WTC11 (cell line): Measurements from ENCODE around the gene DCP1B. TPM values are rescaled to one million over a fixed set of nuclear protein-coding genes. Genes with fewer than 3 reads are reported as not detected.

Experiments used
- ATAC-seq: fragments of 200-7000 bp; cut with Tn5 transposase; 2 replicates; pipeline ENCODE4 v1.10.0; 2021; ENCODE audit warnings: mild to moderate bottlenecking, moderate library complexity
- CTCF ChIA-PET: fragments of 300-600 bp; sonication (Branson Sonifier 250); formaldehyde crosslinking; loops from one replicate; lab custom pipeline; 2021; ENCODE audit warnings: antibody characterized with exemption; lab: Charles Lee
- POLR2A ChIA-PET: fragments of 350-600 bp; sonication (Branson Sonifier 250); formaldehyde crosslinking; loops from one replicate; lab custom pipeline; 2021; ENCODE audit warnings: antibody characterized with exemption; lab: Charles Lee
- DNase-seq: peaks from one replicate; pipeline ENCODE4 v3.0.0; 2021; ENCODE audit warnings: low spot score
- H3K27ac Mint-ChIP-seq: 2 replicates; pipeline ENCODE4 v1.8.0; 2021; ENCODE audit warnings: mixed read lengths
- H3K27me3 Mint-ChIP-seq: 2 replicates; pipeline ENCODE4 v1.8.0; 2021; ENCODE audit warnings: low read depth, mild to moderate bottlenecking, moderate library complexity, mixed read lengths
- H3K36me3 Mint-ChIP-seq: 2 replicates; pipeline ENCODE4 v1.8.0; 2021; ENCODE audit warnings: mixed read lengths
- H3K4me1 Mint-ChIP-seq: 2 replicates; pipeline ENCODE4 v1.8.0; 2022; ENCODE audit warnings: mixed read lengths
- H3K4me3 Mint-ChIP-seq: 2 replicates; pipeline ENCODE4 v1.8.0; 2021; ENCODE audit warnings: mild to moderate bottlenecking, moderate library complexity, mixed read lengths
- H3K9me3 Mint-ChIP-seq: 2 replicates; pipeline ENCODE4 v1.8.0; 2021; ENCODE audit warnings: mixed read lengths
- ATF6 ChIP-seq: sonication (generic); formaldehyde crosslinking; IDR thresholded peaks from 2 replicates; pipeline ENCODE4 v1.8.1; 2023; ENCODE audit warnings: mild to moderate bottlenecking, missing genetic modification reagents
- CREB1 ChIP-seq: sonication (generic); formaldehyde crosslinking; IDR thresholded peaks from 2 replicates; pipeline ENCODE4 v1.8.0; 2023; ENCODE audit warnings: mild to moderate bottlenecking, missing genetic modification reagents
- CTCF ChIP-seq: fragments of 200-600 bp; IDR thresholded peaks from 2 replicates; pipeline ENCODE4 v1.8.0; 2022; ENCODE audit warnings: antibody characterized with exemption
- GABPB1 ChIP-seq: sonication (generic); formaldehyde crosslinking; IDR thresholded peaks from 2 replicates; pipeline ENCODE4 v1.8.1; 2023; ENCODE audit warnings: mild to moderate bottlenecking, missing genetic modification reagents
- MLX ChIP-seq: sonication (generic); formaldehyde crosslinking; IDR thresholded peaks from 2 replicates; pipeline ENCODE4 v1.8.1; 2023; ENCODE audit warnings: mild to moderate bottlenecking, missing genetic modification reagents, moderate library complexity
- MXD4 ChIP-seq: fragments of 250-450 bp; sonication (Bioruptor Pico); IDR thresholded peaks from 2 replicates; pipeline ENCODE4 v1.8.0; 2021; ENCODE audit warnings: mild to moderate bottlenecking, moderate library complexity, borderline replicate concordance
- NR2C2 ChIP-seq: sonication (generic); formaldehyde crosslinking; IDR thresholded peaks from 2 replicates; pipeline ENCODE4 v1.8.0; 2022; ENCODE audit warnings: mild to moderate bottlenecking, missing genetic modification reagents
- PRRX2 ChIP-seq: fragments of 250-450 bp; sonication (Bioruptor Pico); IDR thresholded peaks from 2 replicates; pipeline ENCODE4 v1.8.0; 2021; ENCODE audit warnings: mild to moderate bottlenecking
- RELA ChIP-seq: sonication (generic); formaldehyde crosslinking; IDR thresholded peaks from 2 replicates; pipeline ENCODE4 v1.8.1; 2022; ENCODE audit warnings: missing genetic modification reagents, mild to moderate bottlenecking, borderline replicate concordance
- TCF7 ChIP-seq: sonication (generic); formaldehyde crosslinking; IDR thresholded peaks from 2 replicates; pipeline ENCODE4 v1.8.0; 2022; ENCODE audit warnings: mild to moderate bottlenecking, low read depth, missing genetic modification reagents, moderate library complexity
- ZNF219 ChIP-seq: sonication (generic); formaldehyde crosslinking; IDR thresholded peaks from 2 replicates; pipeline ENCODE4 v1.8.0; 2023; ENCODE audit warnings: missing genetic modification reagents, mild to moderate bottlenecking, borderline replicate concordance
- ZNF232 ChIP-seq: sonication (generic); formaldehyde crosslinking; IDR thresholded peaks from 2 replicates; pipeline ENCODE4 v1.8.0; 2022; ENCODE audit warnings: mild to moderate bottlenecking, missing genetic modification reagents
- ZNF416 ChIP-seq: fragments of 250-450 bp; sonication (Bioruptor Pico); IDR thresholded peaks from 2 replicates; pipeline ENCODE4 v1.9.0; 2021; ENCODE audit warnings: mild to moderate bottlenecking, inconsistent platforms
- total RNA-seq: library from RNA; stranded (reverse); gene quantifications from 3 replicates; pipeline ENCODE4 v1.2.3, GENCODE V29; 2021
- TF ChIP-seq, protein P1 (sequence below): sonication (generic); formaldehyde crosslinking; IDR thresholded peaks from 2 replicates; pipeline ENCODE4 v1.8.1; 2023; ENCODE audit warnings: mild to moderate bottlenecking, missing genetic modification reagents, moderate library complexity
- TF ChIP-seq, protein P2 (sequence below): sonication (generic); formaldehyde crosslinking; IDR thresholded peaks from 2 replicates; pipeline ENCODE4 v1.8.1; 2022; ENCODE audit warnings: missing genetic modification reagents, borderline replicate concordance
- TF ChIP-seq, protein P3 (sequence below): sonication (generic); formaldehyde crosslinking; IDR thresholded peaks from 2 replicates; pipeline ENCODE4 v1.8.0; 2022; ENCODE audit warnings: missing genetic modification reagents
- TF ChIP-seq, protein P4 (sequence below): sonication (generic); formaldehyde crosslinking; IDR thresholded peaks from 2 replicates; pipeline ENCODE4 v1.8.1; 2022; ENCODE audit warnings: low read depth, missing genetic modification reagents, borderline replicate concordance

DCP1B gene
- total RNA-seq, 1 experiment from 2014 or later: 25.1 TPM

DNA sequence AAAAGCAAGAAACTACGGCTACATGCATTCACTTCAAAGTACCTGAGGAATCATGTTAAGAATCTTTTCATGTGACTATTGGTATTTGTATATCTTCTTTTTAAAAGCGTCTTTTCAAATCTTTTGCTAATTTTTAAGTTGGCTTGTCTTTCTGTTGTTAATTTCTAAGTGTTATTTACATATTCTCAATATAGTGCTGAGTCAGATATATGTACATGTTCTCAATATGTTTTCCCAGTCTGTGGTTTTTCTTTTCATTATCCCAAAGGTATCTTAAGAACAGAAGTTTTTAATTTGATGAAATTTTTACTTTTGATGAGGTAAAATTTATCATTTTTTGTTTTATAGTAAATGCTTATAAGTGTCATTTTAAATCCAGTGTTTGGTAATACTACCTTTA, 24.0 kb downstream of the DCP1B start (continued):
- no peak for TF ChIP-seq ATF6 (CRISPR knock-in tag)
- TF ChIP-seq, protein P1, sequence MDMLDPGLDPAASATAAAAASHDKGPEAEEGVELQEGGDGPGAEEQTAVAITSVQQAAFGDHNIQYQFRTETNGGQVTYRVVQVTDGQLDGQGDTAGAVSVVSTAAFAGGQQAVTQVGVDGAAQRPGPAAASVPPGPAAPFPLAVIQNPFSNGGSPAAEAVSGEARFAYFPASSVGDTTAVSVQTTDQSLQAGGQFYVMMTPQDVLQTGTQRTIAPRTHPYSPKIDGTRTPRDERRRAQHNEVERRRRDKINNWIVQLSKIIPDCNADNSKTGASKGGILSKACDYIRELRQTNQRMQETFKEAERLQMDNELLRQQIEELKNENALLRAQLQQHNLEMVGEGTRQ (CRISPR knock-in tag): no peak

- no peak overlapping the region for H3K4me3 Mint-ChIP-seq
- H3K27ac Mint-ChIP-seq: no peak overlapping the region
- CTCF ChIA-PET: no interaction called here
- TF ChIP-seq MLX (CRISPR knock-in tag): no peak
- TF ChIP-seq CREB1 (CRISPR knock-in tag): no peak
- no peak for TF ChIP-seq CTCF
- no peak for TF ChIP-seq GABPB1 (CRISPR knock-in tag)
- TF ChIP-seq ATF6 (CRISPR knock-in tag): no peak
- TF ChIP-seq ZNF232 (CRISPR knock-in tag): no peak
- TF ChIP-seq, protein P2, sequence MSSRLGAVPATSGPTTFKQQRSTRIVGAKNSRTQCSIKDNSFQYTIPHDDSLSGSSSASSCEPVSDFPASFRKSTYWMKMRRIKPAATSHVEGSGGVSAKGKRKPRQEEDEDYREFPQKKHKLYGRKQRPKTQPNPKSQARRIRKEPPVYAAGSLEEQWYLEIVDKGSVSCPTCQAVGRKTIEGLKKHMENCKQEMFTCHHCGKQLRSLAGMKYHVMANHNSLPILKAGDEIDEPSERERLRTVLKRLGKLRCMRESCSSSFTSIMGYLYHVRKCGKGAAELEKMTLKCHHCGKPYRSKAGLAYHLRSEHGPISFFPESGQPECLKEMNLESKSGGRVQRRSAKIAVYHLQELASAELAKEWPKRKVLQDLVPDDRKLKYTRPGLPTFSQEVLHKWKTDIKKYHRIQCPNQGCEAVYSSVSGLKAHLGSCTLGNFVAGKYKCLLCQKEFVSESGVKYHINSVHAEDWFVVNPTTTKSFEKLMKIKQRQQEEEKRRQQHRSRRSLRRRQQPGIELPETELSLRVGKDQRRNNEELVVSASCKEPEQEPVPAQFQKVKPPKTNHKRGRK (CRISPR knock-in tag): no peak
- no peak for TF ChIP-seq PRRX2 (CRISPR knock-in tag)
- TF ChIP-seq NR2C2 (CRISPR knock-in tag): no peak
- TF ChIP-seq ZNF416 (CRISPR knock-in tag): no peak
- TF ChIP-seq, protein P3, sequence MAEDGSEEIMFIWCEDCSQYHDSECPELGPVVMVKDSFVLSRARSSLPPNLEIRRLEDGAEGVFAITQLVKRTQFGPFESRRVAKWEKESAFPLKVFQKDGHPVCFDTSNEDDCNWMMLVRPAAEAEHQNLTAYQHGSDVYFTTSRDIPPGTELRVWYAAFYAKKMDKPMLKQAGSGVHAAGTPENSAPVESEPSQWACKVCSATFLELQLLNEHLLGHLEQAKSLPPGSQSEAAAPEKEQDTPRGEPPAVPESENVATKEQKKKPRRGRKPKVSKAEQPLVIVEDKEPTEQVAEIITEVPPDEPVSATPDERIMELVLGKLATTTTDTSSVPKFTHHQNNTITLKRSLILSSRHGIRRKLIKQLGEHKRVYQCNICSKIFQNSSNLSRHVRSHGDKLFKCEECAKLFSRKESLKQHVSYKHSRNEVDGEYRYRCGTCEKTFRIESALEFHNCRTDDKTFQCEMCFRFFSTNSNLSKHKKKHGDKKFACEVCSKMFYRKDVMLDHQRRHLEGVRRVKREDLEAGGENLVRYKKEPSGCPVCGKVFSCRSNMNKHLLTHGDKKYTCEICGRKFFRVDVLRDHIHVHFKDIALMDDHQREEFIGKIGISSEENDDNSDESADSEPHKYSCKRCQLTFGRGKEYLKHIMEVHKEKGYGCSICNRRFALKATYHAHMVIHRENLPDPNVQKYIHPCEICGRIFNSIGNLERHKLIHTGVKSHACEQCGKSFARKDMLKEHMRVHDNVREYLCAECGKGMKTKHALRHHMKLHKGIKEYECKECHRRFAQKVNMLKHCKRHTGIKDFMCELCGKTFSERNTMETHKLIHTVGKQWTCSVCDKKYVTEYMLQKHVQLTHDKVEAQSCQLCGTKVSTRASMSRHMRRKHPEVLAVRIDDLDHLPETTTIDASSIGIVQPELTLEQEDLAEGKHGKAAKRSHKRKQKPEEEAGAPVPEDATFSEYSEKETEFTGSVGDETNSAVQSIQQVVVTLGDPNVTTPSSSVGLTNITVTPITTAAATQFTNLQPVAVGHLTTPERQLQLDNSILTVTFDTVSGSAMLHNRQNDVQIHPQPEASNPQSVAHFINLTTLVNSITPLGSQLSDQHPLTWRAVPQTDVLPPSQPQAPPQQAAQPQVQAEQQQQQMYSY (CRISPR knock-in tag): no peak
- no peak for TF ChIP-seq MXD4 (CRISPR knock-in tag)
- TF ChIP-seq ZNF219 (CRISPR knock-in tag): no peak
- no peak for TF ChIP-seq RELA (CRISPR knock-in tag)
- TF ChIP-seq, protein P4, sequence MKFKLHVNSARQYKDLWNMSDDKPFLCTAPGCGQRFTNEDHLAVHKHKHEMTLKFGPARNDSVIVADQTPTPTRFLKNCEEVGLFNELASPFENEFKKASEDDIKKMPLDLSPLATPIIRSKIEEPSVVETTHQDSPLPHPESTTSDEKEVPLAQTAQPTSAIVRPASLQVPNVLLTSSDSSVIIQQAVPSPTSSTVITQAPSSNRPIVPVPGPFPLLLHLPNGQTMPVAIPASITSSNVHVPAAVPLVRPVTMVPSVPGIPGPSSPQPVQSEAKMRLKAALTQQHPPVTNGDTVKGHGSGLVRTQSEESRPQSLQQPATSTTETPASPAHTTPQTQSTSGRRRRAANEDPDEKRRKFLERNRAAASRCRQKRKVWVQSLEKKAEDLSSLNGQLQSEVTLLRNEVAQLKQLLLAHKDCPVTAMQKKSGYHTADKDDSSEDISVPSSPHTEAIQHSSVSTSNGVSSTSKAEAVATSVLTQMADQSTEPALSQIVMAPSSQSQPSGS (CRISPR knock-in tag): no peak
- TF ChIP-seq TCF7 (CRISPR knock-in tag): no peak
- no peaks in the 10 kb centered on the region for H3K9me3 Mint-ChIP-seq
- H3K4me1 Mint-ChIP-seq: peaks cover 8% of the 10 kb centered on the region
- no peak for DNase-seq
- no peak for ATAC-seq
- POLR2A ChIA-PET: no interaction called here
- no peaks in the 10 kb centered on the region for H3K27me3 Mint-ChIP-seq
- peaks cover 4% of the 10 kb centered on the region; the same call in 1 of the 2 replicates for H3K36me3 Mint-ChIP-seq
Observed at GRCh38 chr12:1978078-1978862, 26.0 kb downstream of the DCP1B start.
